GM19324 (cell line): ENCODE measurements around the gene PSMF1.

Experiments
- ATAC-seq: cut with Tn5 transposase; IDR thresholded peaks from one replicate; pipeline ENCODE4 v1.9.1; 2021; ENCODE audit warnings: mild to moderate bottlenecking, moderate library complexity; ENCODE audit not compliant: unreplicated experiment, low FRiP score

The PSMF1 gene

GRCh38 chr20:1163105-1163504 is 44.7 kb downstream of the PSMF1 start:
- no peak for ATAC-seq

GRCh38 chr20:1163653-1164052 is 45.3 kb downstream of the PSMF1 start:
- ATAC-seq: no peak

GRCh38 chr20:1164871-1165270 is 46.5 kb downstream of the PSMF1 start:
- no peak for ATAC-seq

- ATAC-seq: no peak
Measured at GRCh38 chr20:1165521-1165920, 47.1 kb downstream of the PSMF1 start.

GRCh38 chr20:1165941-1166340 is 47.5 kb downstream of the PSMF1 start:
- ATAC-seq: no peak

GRCh38 chr20:1166948-1167720 is 48.7 kb downstream of the PSMF1 start:
- no peak for ATAC-seq

- ATAC-seq: no peak
Measured at GRCh38 chr20:1169224-1169623, 50.8 kb downstream of the PSMF1 start.

GRCh38 chr20:1171461-1172093 is 53.2 kb downstream of the PSMF1 start:
- no peak for ATAC-seq

GRCh38 chr20:1173698-1174097 is 55.3 kb downstream of the PSMF1 start:
- no peak for ATAC-seq

- ATAC-seq: no peak
Measured at GRCh38 chr20:1174787-1175186, 56.4 kb downstream of the PSMF1 start.

GRCh38 chr20:1177680-1178079 is 59.3 kb downstream of the PSMF1 start:
- no peak for ATAC-seq

- no peak for ATAC-seq
Measured at GRCh38 chr20:1178103-1178502, 59.7 kb downstream of the PSMF1 start.

- ATAC-seq: no peak
Measured at GRCh38 chr20:1178623-1179022, 60.2 kb downstream of the PSMF1 start.

- no peak for ATAC-seq
Measured at GRCh38 chr20:1180949-1181348, 62.5 kb downstream of the PSMF1 start.

- ATAC-seq: no peak
Measured at GRCh38 chr20:1182106-1182505, 63.7 kb downstream of the PSMF1 start.

- no peak for ATAC-seq
Measured at GRCh38 chr20:1183153-1183552, 64.8 kb downstream of the PSMF1 start.

- ATAC-seq: no peak
Measured at GRCh38 chr20:1184260-1184637, 65.8 kb downstream of the PSMF1 start.

GRCh38 chr20:1184638-1185315 is 66.4 kb downstream of the PSMF1 start, which contains the start of gene TMEM74B:
TSS of gene TMEM74B (minus strand) at chr20:1184981. CDS start at chr20:1183801, 1,180 bp downstream.
- ATAC-seq: no peak

GRCh38 chr20:1185316-1185741 is 66.9 kb downstream of the PSMF1 start:
- no peak for ATAC-seq

- no peak for ATAC-seq
Measured at GRCh38 chr20:1185790-1186334, 67.5 kb downstream of the PSMF1 start.

GRCh38 chr20:1186367-1186991 is 68.1 kb downstream of the PSMF1 start:
- ATAC-seq: no peak
